GM23338 (cell line): ENCODE results near the gene AXIN1. TPM values are rescaled to one million over a fixed set of nuclear protein-coding genes. Genes with fewer than 3 reads are reported as not detected.

Experiments used
- ATAC-seq: fragments of 200-7000 bp; cut with Tn5 transposase; 3 replicates; pipeline ENCODE4 v1.9.1; 2020
- DNase-seq: peaks from one replicate; pipeline ENCODE4 v3.0.0-alpha.2; 2015; ENCODE audit warnings: low spot score
- H2AFZ ChIP-seq: fragments of 200-600 bp; sonication (generic); 2 replicates; pipeline ENCODE4 v1.8.0; 2016; ENCODE audit warnings: antibody characterized with exemption, mild to moderate bottlenecking, moderate library complexity
- H3F3A ChIP-seq: fragments of 200-600 bp; sonication (generic); replicated peaks from 2 replicates; pipeline ENCODE4 v1.8.0; 2017; ENCODE audit warnings: antibody characterized with exemption, mixed run types, low read depth
- H3K27ac ChIP-seq: fragments of 200-600 bp; sonication (generic); 2 replicates; pipeline ENCODE4 v1.6.1; 2016; ENCODE audit warnings: low read depth
- H3K27me3 ChIP-seq: fragments of 200-600 bp; sonication (generic); 2 replicates; pipeline ENCODE4 v1.8.0; 2016; ENCODE audit warnings: mild to moderate bottlenecking, mixed run types, moderate library complexity; ENCODE audit not compliant: insufficient read depth
- H3K36me3 ChIP-seq: fragments of 200-600 bp; sonication (generic); 2 replicates; pipeline ENCODE4 v1.8.0; 2016; ENCODE audit warnings: mild to moderate bottlenecking; ENCODE audit not compliant: insufficient read depth
- H3K4me1 ChIP-seq: fragments of 200-600 bp; sonication (generic); 2 replicates; pipeline ENCODE4 v1.8.0; 2016; ENCODE audit warnings: mild to moderate bottlenecking, moderate library complexity; ENCODE audit not compliant: insufficient read depth
- H3K4me2 ChIP-seq: fragments of 200-600 bp; sonication (generic); 2 replicates; pipeline ENCODE4 v1.7.1; 2017; ENCODE audit warnings: mixed run types
- H3K4me3 ChIP-seq: fragments of 200-600 bp; sonication (generic); 2 replicates; pipeline ENCODE4 v1.6.1; 2016; ENCODE audit warnings: mixed run types
- H3K79me2 ChIP-seq: fragments of 200-600 bp; sonication (generic); replicated peaks from 2 replicates; pipeline ENCODE4 v1.8.0; 2017; ENCODE audit warnings: mild to moderate bottlenecking; ENCODE audit not compliant: insufficient read depth
- H3K9me2 ChIP-seq: fragments of 200-600 bp; sonication (generic); 2 replicates; pipeline ENCODE4 v1.8.0; 2017; ENCODE audit not compliant: insufficient read depth
- H4K20me1 ChIP-seq: fragments of 200-600 bp; sonication (generic); replicated peaks from 2 replicates; pipeline ENCODE4 v1.8.0; 2017; ENCODE audit warnings: mild to moderate bottlenecking; ENCODE audit not compliant: insufficient read depth
- H3K27ac Mint-ChIP-seq: 2 replicates; pipeline ENCODE4 v1.8.0; 2020; ENCODE audit warnings: inconsistent platforms, mild to moderate bottlenecking, moderate library complexity, mixed read lengths
- H3K27me3 Mint-ChIP-seq: 3 replicates; pipeline ENCODE4 v1.8.0; 2022; ENCODE audit warnings: low read depth, mild to moderate bottlenecking, moderate library complexity, mixed read lengths, inconsistent platforms; ENCODE audit not compliant: insufficient read depth, poor library complexity
- H3K36me3 Mint-ChIP-seq: 3 replicates; pipeline ENCODE4 v1.8.0; 2021; ENCODE audit warnings: low read depth, mild to moderate bottlenecking, inconsistent platforms, moderate library complexity, mixed read lengths
- H3K4me1 Mint-ChIP-seq: 3 replicates; pipeline ENCODE4 v1.8.0; 2020; ENCODE audit warnings: mild to moderate bottlenecking, inconsistent platforms, mixed read lengths
- H3K4me3 Mint-ChIP-seq: 3 replicates; pipeline ENCODE4 v1.8.0; 2021; ENCODE audit warnings: moderate library complexity, mild to moderate bottlenecking, inconsistent platforms, mixed read lengths
- H3K9me3 Mint-ChIP-seq: 3 replicates; pipeline ENCODE4 v1.8.0; 2020; ENCODE audit warnings: moderate library complexity, mild to moderate bottlenecking, inconsistent platforms, mixed read lengths
- CREB1 ChIP-seq: fragments of 250-450 bp; sonication (Bioruptor Pico); IDR thresholded peaks from 2 replicates; pipeline ENCODE4 v1.5.0; 2020; ENCODE audit warnings: low read depth, mild to moderate bottlenecking, moderate library complexity
- CTCF ChIP-seq, 2 experiments: fragments of 200-600 bp in 1 of 2; sonication (generic) in 1 of 2; conservative IDR thresholded peaks; 2 replicates each; pipeline versions ENCODE4 v1.5.1 to v1.6.1; 2016 to 2017; ENCODE audit warnings: antibody characterized with exemption in 2 of 2, low read depth in 2 of 2, mild to moderate bottlenecking in 2 of 2, moderate library complexity in 1 of 2
- ETS1 ChIP-seq: IDR thresholded peaks from 2 replicates; pipeline ENCODE4 v1.6.1; 2016; ENCODE audit warnings: antibody characterized with exemption
- EZH2 ChIP-seq: fragments of 200-600 bp; sonication (generic); IDR thresholded peaks from one replicate; pipeline ENCODE4 v1.8.0; 2017; ENCODE audit warnings: antibody characterized with exemption, mild to moderate bottlenecking, low read depth; ENCODE audit not compliant: unreplicated experiment
- EZH2phosphoT487 ChIP-seq: fragments of 200-600 bp; sonication (generic); IDR thresholded peaks from one replicate; pipeline ENCODE4 v1.8.1; 2018; ENCODE audit warnings: antibody characterized with exemption; ENCODE audit not compliant: unreplicated experiment
- JUNB ChIP-seq: IDR thresholded peaks from one replicate; pipeline ENCODE4 v1.6.1; 2016; ENCODE audit warnings: antibody characterized with exemption; ENCODE audit not compliant: unreplicated experiment
- NANOG ChIP-seq: IDR thresholded peaks from 2 replicates; pipeline ENCODE4 v1.6.1; 2016; ENCODE audit warnings: antibody characterized with exemption, borderline replicate concordance
- POLR2AphosphoS5 ChIP-seq: IDR thresholded peaks from 2 replicates; pipeline ENCODE4 v1.6.1; 2016; ENCODE audit warnings: antibody characterized with exemption, low read depth
- REST ChIP-seq: IDR thresholded peaks from one replicate; pipeline ENCODE4 v1.6.1; 2018; ENCODE audit warnings: antibody characterized with exemption; ENCODE audit not compliant: unreplicated experiment
- STAT1 ChIP-seq: IDR thresholded peaks from one replicate; pipeline ENCODE4 v1.6.1; 2016; ENCODE audit warnings: antibody characterized with exemption; ENCODE audit not compliant: unreplicated experiment
- ZNF114 ChIP-seq: fragments of 250-450 bp; sonication (Bioruptor Pico); IDR thresholded peaks from 2 replicates; pipeline ENCODE4 v1.5.0; 2020; ENCODE audit warnings: mild to moderate bottlenecking, moderate library complexity
- ZNF331 ChIP-seq: fragments of 250-450 bp; sonication (Bioruptor Pico); IDR thresholded peaks from 2 replicates; pipeline ENCODE4 v1.5.0; 2020; ENCODE audit warnings: low read depth, mild to moderate bottlenecking, moderate library complexity
- ZNF462 ChIP-seq: fragments of 250-450 bp; sonication (Bioruptor Pico); IDR thresholded peaks from 2 replicates; pipeline ENCODE4 v1.5.0; 2020; ENCODE audit warnings: mild to moderate bottlenecking, moderate library complexity
- polyA plus RNA-seq: library from polyadenylated mRNA; unstranded; fragments of >200 nt; fragmentation: Nextera tagmentation; extraction: Ambion mirVana; gene quantifications from 2 replicates; pipeline ENCODE4 v1.2.1, GENCODE V29; 2016
- total RNA-seq: library from RNA; depleted of rRNA; stranded (reverse); fragments of >200 nt; shearing (Covaris generic); gene quantifications from 2 replicates; pipeline ENCODE4 v1.2.3, GENCODE V29; 2014

Gene AXIN1
- total and polyA plus RNA-seq, 2 experiments from 2014 or later: 14.3 to 54.5 TPM

- no peaks in the 10 kb centered on the region; the same call in 1 of the 2 replicates for H3K36me3 ChIP-seq
- Mint-ChIP-seq H3K4me1 (peaks cover 29% of the 10 kb centered on the region), H3K36me3 (peaks cover 20% of the 10 kb centered on the region; the same call in 2 of the 3 replicates), H3K27me3 (peaks cover 30% of the 10 kb centered on the region), H3K9me3 (peaks cover 16% of the 10 kb centered on the region), H3K4me3 (no peak overlapping the region), H3K27ac (no peak overlapping the region)
- no peak overlapping the region for H2AFZ ChIP-seq
- no peak for DNase-seq
- no peak overlapping the region for H3K4me3 ChIP-seq
- no peak for TF ChIP-seq CTCF (conservative IDR thresholded peaks at IDR 0.05; ENCODE audit: low read depth in 2 of 2)
- TF ChIP-seq CREB1 (CRISPR knock-in tag): no peak
- TF ChIP-seq REST: no peak
- TF ChIP-seq POLR2AphosphoS5: no peak
- TF ChIP-seq EZH2: no peak
- TF ChIP-seq EZH2phosphoT487: no peak
- TF ChIP-seq ZNF114 (CRISPR knock-in tag): no peak
- no peak for TF ChIP-seq ZNF331 (CRISPR knock-in tag)
- TF ChIP-seq ETS1: no peak
- no peak for TF ChIP-seq JUNB
- no peak for TF ChIP-seq STAT1
- TF ChIP-seq NANOG: no peak
- no peak for TF ChIP-seq ZNF462 (CRISPR knock-in tag)
- H3K4me2 ChIP-seq: no peak overlapping the region
- H3K27me3 ChIP-seq: no peaks in the 10 kb centered on the region
- ATAC-seq: peak; percentile 32
- H3F3A ChIP-seq: peaks cover 15% of the 10 kb centered on the region
- no peaks in the 10 kb centered on the region for H3K9me2 ChIP-seq
- H3K27ac ChIP-seq: no peak overlapping the region
- H3K4me1 ChIP-seq: peaks cover 22% of the 10 kb centered on the region
- H3K79me2 ChIP-seq: no peaks in the 10 kb centered on the region
- H4K20me1 ChIP-seq: no peaks in the 10 kb centered on the region; the same call in 1 of the 2 replicates
Measured at GRCh38 chr16:389352-389751, 36.8 kb upstream of the AXIN1 start.
